Bronchial epithelial cell (primary cell): Measurements from ENCODE around the gene THRB. TPM values are rescaled to one million over a fixed set of nuclear protein-coding genes. Genes with fewer than 3 reads are reported as not detected.

Experiments used
- DNase-seq: peaks from one replicate; pipeline ENCODE4 v3.0.0-alpha.2; 2010; ENCODE audit warnings: low read depth
- FAIRE-seq: peaks from 2 replicates; lab custom pipeline; 2011; peaks lifted over from hg19 to GRCh38; lab: Jason Lieb, UNC
- H3K27me3 ChIP-seq: 2 replicates; pipeline ENCODE4 v1.5.1; 2011; ENCODE audit warnings: low read length; ENCODE audit not compliant: control insufficient read depth, insufficient read depth
- H3K36me3 ChIP-seq: 2 replicates; pipeline ENCODE4 v1.5.1; 2011; ENCODE audit warnings: low read length; ENCODE audit not compliant: control insufficient read depth, insufficient read depth
- H3K4me3 ChIP-seq: 2 replicates; pipeline ENCODE4 v1.5.1; 2011; ENCODE audit warnings: mild to moderate bottlenecking, low read depth, low read length, control low read depth
- CTCF ChIP-seq: IDR thresholded peaks from 2 replicates; pipeline ENCODE4 v1.5.1; 2011; ENCODE audit warnings: mild to moderate bottlenecking, moderate library complexity, low read length, control low read depth, inconsistent platforms; ENCODE audit not compliant: insufficient read depth, severe bottlenecking
- total RNA-seq: library from RNA; depleted of rRNA; stranded (reverse); fragments of >200 nt; gene quantifications from 2 replicates; pipeline ENCODE4 v1.2.1, GENCODE V29; 2014

The THRB gene
- total RNA-seq, 1 donor from 2014 or later, result 7.6 TPM

- TF ChIP-seq CTCF, result no peak
- DNase-seq (peak; percentile 29), FAIRE-seq (no peak)
- Histone ChIP-seq H3K27me3 (no peaks in the 10 kb centered on the region), H3K4me3 (no peak overlapping the region), H3K36me3 (no peaks in the 10 kb centered on the region)
Measured at GRCh38 chr3:24273491-24273890, 221.2 kb downstream of the THRB start.

DNA sequence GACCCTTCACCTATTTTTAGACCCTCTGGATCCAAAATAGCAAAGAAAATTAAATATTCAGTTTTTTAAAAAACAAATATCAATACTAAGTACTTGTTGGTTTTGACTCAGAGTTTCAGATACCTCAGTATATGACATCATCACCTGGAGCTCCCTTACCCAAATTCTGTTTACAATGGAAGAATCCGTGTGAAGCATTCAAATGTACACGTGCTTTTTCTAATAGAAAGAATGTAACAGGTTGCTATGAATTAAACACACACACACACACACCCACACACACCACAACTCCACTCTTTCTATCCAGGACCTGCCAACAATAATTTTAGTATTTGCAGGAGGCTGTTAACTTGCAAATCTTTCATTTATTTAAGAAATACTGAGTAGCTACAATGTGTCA lies 221.8 kb downstream of the THRB start:
- peak; percentile 88 for DNase-seq
- no peak for TF ChIP-seq CTCF
- no peaks in the 10 kb centered on the region for H3K27me3 ChIP-seq
- no peak for FAIRE-seq
- no peaks in the 10 kb centered on the region for H3K36me3 ChIP-seq
- H3K4me3 ChIP-seq, result no peak overlapping the region

GRCh38 chr3:24272408-24272807 lies 222.2 kb downstream of the THRB start:
- no peak for FAIRE-seq
- TF ChIP-seq CTCF, result no peak
- peak; percentile 44 for DNase-seq
- Histone ChIP-seq H3K27me3 (no peaks in the 10 kb centered on the region), H3K36me3 (no peaks in the 10 kb centered on the region), H3K4me3 (no peak overlapping the region)

DNA sequence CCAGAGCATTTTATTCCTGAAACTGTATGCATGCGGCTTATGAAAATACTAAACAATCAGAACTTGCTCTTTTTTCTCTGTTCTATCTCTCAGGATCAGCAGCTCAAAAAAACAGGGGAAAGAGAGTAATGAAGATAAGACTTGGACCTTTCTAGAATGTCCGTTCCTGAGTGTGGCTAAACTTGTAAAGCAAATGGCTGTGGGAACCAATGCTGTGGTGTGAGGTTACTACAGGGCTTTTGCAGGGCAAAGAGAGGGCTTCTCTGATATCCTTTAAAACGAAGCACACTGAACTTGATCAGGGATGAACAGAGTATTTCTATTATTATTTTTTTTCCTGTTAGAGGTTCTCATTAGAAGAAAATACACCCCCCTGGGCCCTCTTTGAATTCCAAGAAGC lies 223.4 kb downstream of the THRB start:
- FAIRE-seq, result no peak
- Histone ChIP-seq H3K36me3 (no peaks in the 10 kb centered on the region), H3K27me3 (no peaks in the 10 kb centered on the region), H3K4me3 (no peak overlapping the region)
- DNase-seq, result no peak
- no peak for TF ChIP-seq CTCF

DNA sequence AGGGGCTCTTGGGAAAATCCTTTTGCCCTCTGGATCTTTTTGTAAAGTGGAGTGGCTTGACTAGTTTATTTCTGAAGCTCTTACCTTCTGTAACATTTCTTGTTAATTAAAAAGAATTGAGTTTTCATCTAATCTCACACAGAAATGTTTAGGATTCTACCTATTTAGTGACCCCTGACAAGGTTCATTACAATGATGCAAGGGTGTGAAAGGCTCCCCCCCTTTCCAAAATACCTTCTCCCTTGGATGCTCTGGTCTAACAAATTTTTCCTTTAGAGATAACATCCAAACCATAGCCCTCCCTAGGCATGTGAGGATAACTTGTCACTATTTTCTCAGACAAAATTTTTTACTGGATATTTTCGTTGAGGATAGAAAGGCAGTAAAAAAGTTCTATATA lies 223.9 kb downstream of the THRB start:
- DNase-seq (no peak), FAIRE-seq (no peak)
- TF ChIP-seq CTCF, result no peak

DNA sequence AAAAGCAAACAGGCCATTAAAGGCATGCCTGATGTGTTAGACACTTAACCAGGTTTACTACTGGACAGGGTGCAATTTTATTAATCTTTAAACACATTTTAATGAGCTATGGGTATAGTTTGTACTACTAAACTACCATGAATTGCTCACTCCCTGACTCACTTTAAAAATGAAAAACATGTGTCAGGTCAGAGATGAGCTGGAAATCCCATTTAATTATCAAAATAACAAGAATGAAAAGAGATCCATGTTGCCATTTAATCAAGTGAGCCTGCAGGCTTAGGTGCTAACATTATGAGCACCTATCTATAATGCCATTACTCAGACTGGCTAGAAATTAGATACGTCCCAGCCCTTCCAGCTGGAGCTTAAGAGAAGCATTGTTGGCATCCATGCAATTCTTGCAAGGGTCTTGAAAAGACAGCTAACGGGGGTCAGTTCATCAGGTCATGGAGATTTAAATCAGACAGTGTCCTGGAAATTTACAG lies 224.4 kb downstream of the THRB start:
- TF ChIP-seq CTCF, result no peak
- DNase-seq, result no peak

More for the DNA sequence above, 223.9 kb downstream of the THRB start:
- no peaks in the 10 kb centered on the region for H3K27me3 ChIP-seq
- no peak overlapping the region for H3K4me3 ChIP-seq
- no peaks in the 10 kb centered on the region for H3K36me3 ChIP-seq

More for the DNA sequence above, 224.4 kb downstream of the THRB start:
- Histone ChIP-seq H3K27me3 (no peaks in the 10 kb centered on the region), H3K4me3 (no peak overlapping the region), H3K36me3 (no peaks in the 10 kb centered on the region)
- no peak for FAIRE-seq
